WTC11 (cell line): ENCODE data around the gene CLCN1.

Experiments used
- CBFB ChIP-seq: sonication (generic); formaldehyde crosslinking; IDR thresholded peaks from 2 replicates; pipeline ENCODE4 v1.8.1; 2022; ENCODE audit warnings: mild to moderate bottlenecking, low read depth, missing genetic modification reagents
- FOXJ3 ChIP-seq: sonication (generic); formaldehyde crosslinking; IDR thresholded peaks from 2 replicates; pipeline ENCODE4 v1.9.0; 2021; ENCODE audit warnings: missing genetic modification reagents, mild to moderate bottlenecking, borderline replicate concordance
- JUN ChIP-seq: sonication (generic); formaldehyde crosslinking; IDR thresholded peaks from 2 replicates; pipeline ENCODE4 v1.8.0; 2023; ENCODE audit warnings: mild to moderate bottlenecking, missing genetic modification reagents
- TEAD1 ChIP-seq: sonication (generic); formaldehyde crosslinking; IDR thresholded peaks from 2 replicates; pipeline ENCODE4 v1.8.0; 2022; ENCODE audit warnings: mild to moderate bottlenecking, missing genetic modification reagents
- TF ChIP-seq, protein P1 (sequence below): fragments of 200-600 bp; IDR thresholded peaks from 2 replicates; pipeline ENCODE4 v1.8.0; 2022; ENCODE audit warnings: antibody characterized with exemption
- TF ChIP-seq, protein P2 (sequence below): sonication (generic); formaldehyde crosslinking; IDR thresholded peaks from 2 replicates; pipeline ENCODE4 v1.8.1; 2022; ENCODE audit warnings: low read depth, missing genetic modification reagents, borderline replicate concordance
- TF ChIP-seq, protein P3 (sequence below): sonication (generic); formaldehyde crosslinking; IDR thresholded peaks from 2 replicates; pipeline ENCODE4 v1.8.0; 2022; ENCODE audit warnings: missing genetic modification reagents
- TF ChIP-seq, protein P4 (sequence below): sonication (generic); formaldehyde crosslinking; IDR thresholded peaks from 2 replicates; pipeline ENCODE4 v1.8.1; 2023; ENCODE audit warnings: mild to moderate bottlenecking, missing genetic modification reagents, borderline replicate concordance

DNA sequence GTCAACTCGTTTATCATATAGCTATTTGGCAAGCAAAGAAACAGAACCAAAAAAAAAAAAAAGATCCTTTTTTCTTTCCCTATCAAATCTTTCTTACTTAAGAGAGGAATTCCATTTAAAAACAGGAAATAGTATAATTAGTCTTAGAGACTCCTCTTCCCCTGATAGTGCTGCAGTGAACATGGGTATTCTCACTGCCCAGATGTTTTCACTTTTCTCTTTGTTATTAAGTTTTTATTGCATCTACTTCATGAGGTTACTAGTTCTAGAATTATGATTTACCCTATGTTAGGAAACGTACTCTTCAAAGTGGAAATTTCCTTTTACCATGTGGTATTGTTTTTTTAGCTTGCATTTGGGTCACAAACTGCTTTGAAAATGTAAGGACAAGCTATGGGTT is 19.2 kb upstream of the CLCN1 start:
- TF ChIP-seq, protein P1, sequence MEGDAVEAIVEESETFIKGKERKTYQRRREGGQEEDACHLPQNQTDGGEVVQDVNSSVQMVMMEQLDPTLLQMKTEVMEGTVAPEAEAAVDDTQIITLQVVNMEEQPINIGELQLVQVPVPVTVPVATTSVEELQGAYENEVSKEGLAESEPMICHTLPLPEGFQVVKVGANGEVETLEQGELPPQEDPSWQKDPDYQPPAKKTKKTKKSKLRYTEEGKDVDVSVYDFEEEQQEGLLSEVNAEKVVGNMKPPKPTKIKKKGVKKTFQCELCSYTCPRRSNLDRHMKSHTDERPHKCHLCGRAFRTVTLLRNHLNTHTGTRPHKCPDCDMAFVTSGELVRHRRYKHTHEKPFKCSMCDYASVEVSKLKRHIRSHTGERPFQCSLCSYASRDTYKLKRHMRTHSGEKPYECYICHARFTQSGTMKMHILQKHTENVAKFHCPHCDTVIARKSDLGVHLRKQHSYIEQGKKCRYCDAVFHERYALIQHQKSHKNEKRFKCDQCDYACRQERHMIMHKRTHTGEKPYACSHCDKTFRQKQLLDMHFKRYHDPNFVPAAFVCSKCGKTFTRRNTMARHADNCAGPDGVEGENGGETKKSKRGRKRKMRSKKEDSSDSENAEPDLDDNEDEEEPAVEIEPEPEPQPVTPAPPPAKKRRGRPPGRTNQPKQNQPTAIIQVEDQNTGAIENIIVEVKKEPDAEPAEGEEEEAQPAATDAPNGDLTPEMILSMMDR, result no peak
- TF ChIP-seq FOXJ3, result no peak
- no peak for TF ChIP-seq JUN (CRISPR knock-in tag)
- TF ChIP-seq CBFB (CRISPR knock-in tag), result no peak
- TF ChIP-seq, protein P2, sequence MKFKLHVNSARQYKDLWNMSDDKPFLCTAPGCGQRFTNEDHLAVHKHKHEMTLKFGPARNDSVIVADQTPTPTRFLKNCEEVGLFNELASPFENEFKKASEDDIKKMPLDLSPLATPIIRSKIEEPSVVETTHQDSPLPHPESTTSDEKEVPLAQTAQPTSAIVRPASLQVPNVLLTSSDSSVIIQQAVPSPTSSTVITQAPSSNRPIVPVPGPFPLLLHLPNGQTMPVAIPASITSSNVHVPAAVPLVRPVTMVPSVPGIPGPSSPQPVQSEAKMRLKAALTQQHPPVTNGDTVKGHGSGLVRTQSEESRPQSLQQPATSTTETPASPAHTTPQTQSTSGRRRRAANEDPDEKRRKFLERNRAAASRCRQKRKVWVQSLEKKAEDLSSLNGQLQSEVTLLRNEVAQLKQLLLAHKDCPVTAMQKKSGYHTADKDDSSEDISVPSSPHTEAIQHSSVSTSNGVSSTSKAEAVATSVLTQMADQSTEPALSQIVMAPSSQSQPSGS, result no peak
- TF ChIP-seq TEAD1 (CRISPR knock-in tag), result no peak
- TF ChIP-seq, protein P3, sequence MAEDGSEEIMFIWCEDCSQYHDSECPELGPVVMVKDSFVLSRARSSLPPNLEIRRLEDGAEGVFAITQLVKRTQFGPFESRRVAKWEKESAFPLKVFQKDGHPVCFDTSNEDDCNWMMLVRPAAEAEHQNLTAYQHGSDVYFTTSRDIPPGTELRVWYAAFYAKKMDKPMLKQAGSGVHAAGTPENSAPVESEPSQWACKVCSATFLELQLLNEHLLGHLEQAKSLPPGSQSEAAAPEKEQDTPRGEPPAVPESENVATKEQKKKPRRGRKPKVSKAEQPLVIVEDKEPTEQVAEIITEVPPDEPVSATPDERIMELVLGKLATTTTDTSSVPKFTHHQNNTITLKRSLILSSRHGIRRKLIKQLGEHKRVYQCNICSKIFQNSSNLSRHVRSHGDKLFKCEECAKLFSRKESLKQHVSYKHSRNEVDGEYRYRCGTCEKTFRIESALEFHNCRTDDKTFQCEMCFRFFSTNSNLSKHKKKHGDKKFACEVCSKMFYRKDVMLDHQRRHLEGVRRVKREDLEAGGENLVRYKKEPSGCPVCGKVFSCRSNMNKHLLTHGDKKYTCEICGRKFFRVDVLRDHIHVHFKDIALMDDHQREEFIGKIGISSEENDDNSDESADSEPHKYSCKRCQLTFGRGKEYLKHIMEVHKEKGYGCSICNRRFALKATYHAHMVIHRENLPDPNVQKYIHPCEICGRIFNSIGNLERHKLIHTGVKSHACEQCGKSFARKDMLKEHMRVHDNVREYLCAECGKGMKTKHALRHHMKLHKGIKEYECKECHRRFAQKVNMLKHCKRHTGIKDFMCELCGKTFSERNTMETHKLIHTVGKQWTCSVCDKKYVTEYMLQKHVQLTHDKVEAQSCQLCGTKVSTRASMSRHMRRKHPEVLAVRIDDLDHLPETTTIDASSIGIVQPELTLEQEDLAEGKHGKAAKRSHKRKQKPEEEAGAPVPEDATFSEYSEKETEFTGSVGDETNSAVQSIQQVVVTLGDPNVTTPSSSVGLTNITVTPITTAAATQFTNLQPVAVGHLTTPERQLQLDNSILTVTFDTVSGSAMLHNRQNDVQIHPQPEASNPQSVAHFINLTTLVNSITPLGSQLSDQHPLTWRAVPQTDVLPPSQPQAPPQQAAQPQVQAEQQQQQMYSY (CRISPR knock-in tag), result no peak
- TF ChIP-seq, protein P4, sequence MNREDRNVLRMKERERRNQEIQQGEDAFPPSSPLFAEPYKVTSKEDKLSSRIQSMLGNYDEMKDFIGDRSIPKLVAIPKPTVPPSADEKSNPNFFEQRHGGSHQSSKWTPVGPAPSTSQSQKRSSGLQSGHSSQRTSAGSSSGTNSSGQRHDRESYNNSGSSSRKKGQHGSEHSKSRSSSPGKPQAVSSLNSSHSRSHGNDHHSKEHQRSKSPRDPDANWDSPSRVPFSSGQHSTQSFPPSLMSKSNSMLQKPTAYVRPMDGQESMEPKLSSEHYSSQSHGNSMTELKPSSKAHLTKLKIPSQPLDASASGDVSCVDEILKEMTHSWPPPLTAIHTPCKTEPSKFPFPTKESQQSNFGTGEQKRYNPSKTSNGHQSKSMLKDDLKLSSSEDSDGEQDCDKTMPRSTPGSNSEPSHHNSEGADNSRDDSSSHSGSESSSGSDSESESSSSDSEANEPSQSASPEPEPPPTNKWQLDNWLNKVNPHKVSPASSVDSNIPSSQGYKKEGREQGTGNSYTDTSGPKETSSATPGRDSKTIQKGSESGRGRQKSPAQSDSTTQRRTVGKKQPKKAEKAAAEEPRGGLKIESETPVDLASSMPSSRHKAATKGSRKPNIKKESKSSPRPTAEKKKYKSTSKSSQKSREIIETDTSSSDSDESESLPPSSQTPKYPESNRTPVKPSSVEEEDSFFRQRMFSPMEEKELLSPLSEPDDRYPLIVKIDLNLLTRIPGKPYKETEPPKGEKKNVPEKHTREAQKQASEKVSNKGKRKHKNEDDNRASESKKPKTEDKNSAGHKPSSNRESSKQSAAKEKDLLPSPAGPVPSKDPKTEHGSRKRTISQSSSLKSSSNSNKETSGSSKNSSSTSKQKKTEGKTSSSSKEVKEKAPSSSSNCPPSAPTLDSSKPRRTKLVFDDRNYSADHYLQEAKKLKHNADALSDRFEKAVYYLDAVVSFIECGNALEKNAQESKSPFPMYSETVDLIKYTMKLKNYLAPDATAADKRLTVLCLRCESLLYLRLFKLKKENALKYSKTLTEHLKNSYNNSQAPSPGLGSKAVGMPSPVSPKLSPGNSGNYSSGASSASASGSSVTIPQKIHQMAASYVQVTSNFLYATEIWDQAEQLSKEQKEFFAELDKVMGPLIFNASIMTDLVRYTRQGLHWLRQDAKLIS, result no peak
